SIG-M5 treated with dmso at 0.1 percent for 504 hours (cell line): Measurements from ENCODE around the gene NDST3.
"Not testable (repeated sequence)": the region's sequence is repeated elsewhere in the genome, so short reads cannot be mapped to it uniquely, and the experiment has no call there.

ENCODE experiments used
- DNase-seq: peaks from one replicate; lab custom pipeline; 2025; ENCODE audit not compliant: unreplicated experiment; lab: John Stamatoyannopoulos, UW

Gene NDST3

GRCh38 chr4:118265312-118266144 is 231.2 kb downstream of the NDST3 start:
- no peak for DNase-seq

GRCh38 chr4:118266145-118266496 is 231.8 kb downstream of the NDST3 start:
- DNase-seq: not testable (repeated sequence)

- DNase-seq: no peak
These were observed 234.5 kb downstream of the NDST3 start for GRCh38 chr4:118268780-118269179.

- DNase-seq: peak; percentile 45
These were observed 236.2 kb downstream of the NDST3 start for GRCh38 chr4:118270492-118270891.

- no peak for DNase-seq
These were observed 237.5 kb downstream of the NDST3 start for GRCh38 chr4:118271788-118272187.

GRCh38 chr4:118273642-118274041 is 239.4 kb downstream of the NDST3 start:
- no peak for DNase-seq

GRCh38 chr4:118276580-118276979 is 242.3 kb downstream of the NDST3 start:
- DNase-seq: no peak

GRCh38 chr4:118277243-118277642 is 243.0 kb downstream of the NDST3 start:
- no peak for DNase-seq

GRCh38 chr4:118278473-118279274 is 244.4 kb downstream of the NDST3 start:
- DNase-seq: peak; percentile 95

GRCh38 chr4:118279328-118279727 is 245.0 kb downstream of the NDST3 start:
- no peak for DNase-seq

- no peak for DNase-seq
These were observed 245.7 kb downstream of the NDST3 start for GRCh38 chr4:118279920-118280432.

GRCh38 chr4:118280501-118281218 is 246.4 kb downstream of the NDST3 start:
- DNase-seq: peak; percentile 51

GRCh38 chr4:118281611-118282442 is 247.5 kb downstream of the NDST3 start:
- DNase-seq: peak; percentile 45

GRCh38 chr4:118282692-118283091 is 248.4 kb downstream of the NDST3 start:
- DNase-seq: peak; percentile 86

GRCh38 chr4:118284169-118284568 is 249.9 kb downstream of the NDST3 start:
- peak; percentile 95 for DNase-seq

GRCh38 chr4:118285931-118286330 is 251.6 kb downstream of the NDST3 start:
- no peak for DNase-seq

- no peak for DNase-seq
These were observed 252.4 kb downstream of the NDST3 start for GRCh38 chr4:118286685-118287084.

- DNase-seq: no peak
These were observed 253.6 kb downstream of the NDST3 start for GRCh38 chr4:118287711-118288451.

GRCh38 chr4:118289794-118290193 is 255.5 kb downstream of the NDST3 start:
- DNase-seq: no peak

GRCh38 chr4:118290951-118291350 is 256.7 kb downstream of the NDST3 start:
- no peak for DNase-seq
